DMS114 treated with DMSO at 0.1 percent for 48 hours (cell line): ENCODE measurements around the gene CYP3A4.
"Not testable (repeated sequence)": the region's sequence is repeated elsewhere in the genome, so short reads cannot be mapped to it uniquely, and the experiment has no call there.

Experiments used
- DNase-seq: peaks from one replicate; lab custom pipeline; 2025; ENCODE audit not compliant: unreplicated experiment; lab: John Stamatoyannopoulos, UW

Gene CYP3A4

DNA sequence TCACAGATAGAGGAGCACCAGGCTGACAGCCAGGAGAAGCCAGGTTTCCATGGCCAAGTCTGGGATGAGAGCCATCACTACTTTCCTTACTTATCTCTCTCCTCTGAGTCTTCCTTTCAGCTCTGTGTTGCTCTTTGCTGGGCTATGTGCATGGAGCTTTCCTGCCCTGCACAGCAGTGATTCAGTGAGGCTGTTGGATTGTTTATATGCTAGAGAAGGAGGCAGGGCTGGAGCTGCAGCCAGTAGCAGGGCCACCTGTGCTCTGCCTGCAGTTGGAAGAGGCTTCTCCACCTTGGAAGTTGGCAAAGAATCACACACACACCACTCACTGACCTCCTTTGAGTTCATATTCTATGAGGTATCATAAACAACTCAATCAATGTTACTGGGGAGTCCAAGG, at the start of gene CYP3A4:
CYP3A4 (minus strand) TSS at position 178 of the 400 bp plus-strand sequence; CDS start at position 75, 103 bp downstream.
- DNase-seq = no peak

DNA sequence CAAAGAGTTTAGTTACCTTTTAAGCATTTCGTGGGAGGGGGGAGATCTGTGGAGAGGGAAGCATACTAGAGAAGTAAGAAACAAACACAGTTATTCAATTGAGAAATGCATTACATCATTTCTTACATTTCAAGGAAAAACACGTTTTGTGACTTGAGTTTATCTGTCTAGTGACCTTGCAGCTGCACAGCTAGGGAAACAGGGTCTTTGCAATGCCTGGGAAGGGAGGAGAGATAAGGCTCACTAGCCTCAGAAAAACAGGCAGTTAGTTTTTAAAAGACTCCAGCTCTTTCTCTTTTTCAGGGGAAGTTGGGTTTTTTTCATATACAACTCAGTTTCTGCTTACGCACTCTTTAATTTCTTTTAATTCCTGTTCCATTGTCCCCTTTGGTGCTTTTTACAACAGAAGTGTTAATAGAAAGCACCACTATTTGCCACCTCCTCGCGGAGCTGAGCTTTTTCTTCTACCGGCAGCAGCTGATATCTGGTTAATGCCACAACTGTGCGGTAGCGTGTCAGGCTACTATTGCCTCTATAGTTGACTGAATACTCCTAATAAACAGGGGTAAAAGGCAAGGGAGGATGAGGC, 49.4 kb upstream of the CYP3A4 start:
- DNase-seq = no peak

DNA sequence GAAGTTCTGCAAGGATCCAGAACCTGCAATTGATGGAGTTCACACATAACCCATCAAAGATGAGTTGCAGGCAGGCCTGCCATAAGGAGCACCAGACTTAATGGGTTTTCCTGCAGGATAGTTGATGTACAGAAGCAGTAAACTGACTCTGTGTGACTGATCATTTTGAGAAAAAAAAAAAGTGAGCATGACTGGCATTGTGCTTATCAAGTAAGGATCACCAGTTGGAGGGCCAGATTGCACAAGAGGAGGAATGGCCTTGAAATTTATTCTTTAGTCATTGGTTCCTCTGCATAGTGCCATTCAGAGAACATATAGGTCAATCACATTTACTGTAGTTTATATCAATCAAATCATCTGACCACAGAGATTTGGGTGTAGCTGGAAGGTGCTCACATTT, 47.6 kb upstream of the CYP3A4 start:
- DNase-seq = no peak

DNA sequence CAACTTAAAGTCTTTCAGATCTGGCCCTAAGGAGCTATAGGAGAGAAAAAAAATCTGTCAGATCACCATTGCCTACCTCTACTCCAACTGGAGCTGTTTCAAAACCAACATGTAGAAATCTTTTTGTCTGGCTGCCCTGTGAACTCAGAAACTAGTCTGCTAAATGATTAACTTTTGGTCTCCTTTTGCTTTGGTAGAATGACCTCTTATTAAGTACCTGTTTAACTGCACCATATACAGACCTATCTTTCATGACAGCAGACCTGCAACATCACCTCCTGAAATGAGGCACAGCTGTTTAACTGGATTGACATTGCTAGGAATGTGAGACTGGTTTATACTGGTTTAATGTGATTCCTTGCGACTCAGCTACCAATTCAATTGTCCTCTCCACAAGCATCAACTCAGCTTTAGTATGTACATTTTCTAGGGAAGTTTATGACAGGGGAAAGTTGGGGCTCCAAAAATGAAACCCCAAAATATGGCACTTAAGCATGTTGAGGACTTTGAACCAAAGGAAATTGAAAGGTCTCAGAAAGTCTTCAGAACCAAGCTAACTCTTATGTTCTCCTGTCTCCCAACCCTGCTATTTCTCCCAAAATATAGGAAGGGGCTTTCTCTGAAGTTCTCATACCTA, 45.7 kb upstream of the CYP3A4 start:
- no peak for DNase-seq

DNA sequence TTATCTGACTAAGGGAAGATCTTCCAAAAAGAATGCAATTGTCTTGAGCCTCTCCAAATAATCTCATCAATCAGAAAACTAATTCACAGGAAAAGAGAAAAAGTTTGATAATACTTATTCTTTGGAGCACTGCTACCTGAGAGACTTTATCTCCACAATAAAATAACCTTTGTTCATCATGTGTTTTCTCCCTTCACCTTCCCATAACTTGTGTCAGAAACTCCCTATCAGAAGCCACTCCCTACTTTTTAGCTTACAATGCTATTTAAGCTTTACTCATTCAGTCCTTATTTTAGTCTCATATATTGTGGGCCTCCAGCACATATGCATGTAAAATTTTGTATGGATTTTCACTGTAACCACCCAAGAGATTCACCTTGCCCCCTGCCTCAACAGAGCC, 44.8 kb upstream of the CYP3A4 start:
- no peak for DNase-seq

DNA sequence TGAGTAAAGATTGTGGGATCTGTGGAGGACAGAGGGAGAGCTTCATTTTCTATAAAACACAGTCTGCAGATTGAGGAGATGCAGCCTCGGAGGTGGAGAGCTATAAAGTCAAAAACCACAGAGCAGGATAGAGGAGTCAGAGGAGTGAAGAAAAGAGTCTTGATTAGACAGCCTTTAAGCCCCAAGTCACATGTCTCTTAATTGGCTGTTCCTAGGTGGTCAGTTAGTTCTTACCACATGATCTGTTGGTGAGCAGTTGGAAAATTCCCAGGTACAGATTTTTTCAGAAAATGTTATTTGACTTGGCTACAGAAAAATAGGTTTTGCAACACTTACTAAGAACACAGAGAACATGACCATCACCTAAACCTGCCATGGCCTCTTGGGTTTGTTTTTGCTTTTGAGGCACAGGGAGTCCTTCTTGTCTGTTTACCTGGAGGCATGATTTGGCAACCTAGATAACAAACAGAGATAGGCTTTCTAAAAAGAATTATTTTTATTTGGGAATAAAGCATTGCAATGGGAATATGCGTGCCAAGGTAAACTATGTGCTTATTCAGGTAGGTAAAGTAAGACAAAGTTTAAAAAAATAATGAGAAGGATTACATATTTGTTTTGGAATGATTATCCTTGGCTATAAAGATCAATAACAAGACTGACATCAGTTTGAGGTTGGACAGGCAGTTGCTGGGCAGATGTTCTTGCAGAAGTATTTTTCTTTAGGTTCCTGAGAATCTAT, 43.2 kb upstream of the CYP3A4 start:
- no peak for DNase-seq

DNA sequence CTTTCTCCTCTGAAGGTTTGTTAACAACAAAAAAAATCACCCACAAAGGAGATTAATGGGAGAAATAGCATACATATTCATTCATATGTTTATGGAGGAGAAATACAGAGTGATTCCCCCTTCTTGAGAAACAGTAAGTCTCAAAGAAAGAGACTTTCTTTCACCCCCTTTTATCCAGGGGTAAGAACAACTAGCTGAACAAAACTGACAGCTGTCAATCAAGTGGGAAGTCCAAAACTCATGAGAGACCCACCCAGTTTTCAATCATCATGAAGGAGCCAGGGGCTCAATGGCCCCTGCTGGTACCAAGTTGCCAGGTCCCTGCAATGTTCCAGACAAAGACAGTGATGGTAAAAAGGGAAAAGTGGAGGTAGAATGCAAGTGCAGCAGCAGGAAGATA, 41.9 kb upstream of the CYP3A4 start:
- no peak for DNase-seq

DNA sequence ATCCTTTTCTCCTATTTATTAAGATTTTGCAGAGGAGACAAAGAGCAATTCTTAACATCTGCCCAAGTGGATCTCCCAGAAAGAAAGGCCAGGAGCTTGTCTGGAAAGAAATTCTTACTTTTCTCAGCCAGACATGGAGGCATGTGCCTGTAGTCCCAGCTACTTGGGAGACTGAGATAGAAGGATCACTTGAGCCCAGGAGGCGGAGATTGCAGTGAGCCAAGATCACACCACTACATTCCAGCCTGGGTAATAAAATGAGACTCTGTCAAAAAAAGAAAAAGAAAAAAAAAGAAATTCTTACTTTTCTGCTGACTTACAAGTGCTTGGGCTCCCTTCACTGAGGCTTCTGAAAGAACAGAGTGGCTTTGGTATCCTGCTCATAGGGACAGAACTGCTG, 41.5 kb upstream of the CYP3A4 start:
- no peak for DNase-seq

DNA sequence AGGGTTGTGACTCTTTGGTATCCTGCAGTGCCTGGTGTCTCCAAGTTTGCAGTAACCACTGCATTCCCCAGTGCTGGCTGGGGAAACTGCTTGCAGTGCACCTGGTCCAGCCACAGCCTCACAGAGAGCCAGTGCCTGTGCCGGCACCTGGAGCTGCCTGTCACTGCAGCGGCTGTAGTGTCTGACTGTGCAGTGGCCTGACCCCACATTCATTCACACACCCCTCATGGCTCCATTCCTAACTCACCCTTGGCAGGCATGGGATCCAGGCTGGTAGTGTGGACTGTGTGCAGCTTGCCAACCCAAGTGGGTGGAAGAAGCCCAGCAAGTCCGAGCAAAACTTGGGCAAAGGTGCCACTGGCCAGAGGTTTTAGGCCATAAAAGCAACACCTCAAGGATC, 40.1 kb upstream of the CYP3A4 start:
- DNase-seq = no peak

DNA sequence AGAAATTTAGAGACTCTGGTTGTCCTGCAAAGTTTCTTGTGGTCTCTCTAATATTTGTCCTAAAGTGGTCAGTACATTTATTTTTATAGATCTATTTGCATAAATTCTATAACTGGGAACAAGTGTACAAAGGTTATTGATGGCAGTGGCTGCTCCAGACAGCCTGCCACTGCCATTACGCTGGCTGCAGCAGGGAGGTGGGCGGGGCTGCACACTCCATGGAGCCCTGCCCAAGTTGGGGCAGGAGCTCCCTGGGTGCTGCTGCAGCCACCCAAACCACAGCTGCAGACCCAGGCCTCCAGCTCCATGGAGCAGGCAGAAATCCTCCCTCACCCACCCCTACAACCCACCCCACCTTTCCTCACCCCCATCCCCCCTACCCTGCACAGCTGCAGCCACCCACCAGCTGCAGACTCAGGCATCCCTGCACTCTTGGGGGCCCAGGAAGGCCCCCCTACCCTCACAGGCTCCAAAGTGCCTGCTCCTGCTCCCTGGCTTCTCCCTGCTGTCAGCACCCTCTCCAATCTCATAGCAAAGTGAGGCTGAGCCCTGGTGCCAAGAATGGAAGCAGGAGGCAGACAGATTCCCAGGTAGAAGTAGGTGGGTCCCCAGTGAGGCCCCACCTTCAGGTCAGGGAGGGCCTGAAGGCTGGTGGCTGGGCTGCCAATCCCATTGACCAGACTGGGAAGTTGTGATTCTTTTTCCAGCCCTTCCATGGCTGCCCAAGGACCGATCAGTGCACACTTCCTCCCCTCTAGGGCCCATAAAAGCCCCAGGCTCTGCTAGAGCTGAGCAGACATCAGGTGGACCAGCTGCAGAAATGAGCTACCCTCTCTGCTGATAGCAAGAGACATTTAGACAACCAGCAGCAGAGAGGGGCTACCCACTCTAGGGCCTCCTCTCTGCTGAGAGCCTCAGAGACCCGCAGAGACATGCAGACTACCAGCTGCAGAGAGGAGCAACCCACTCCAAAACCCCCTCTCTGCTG, 39.0 kb upstream of the CYP3A4 start:
- DNase-seq = no peak

DNA sequence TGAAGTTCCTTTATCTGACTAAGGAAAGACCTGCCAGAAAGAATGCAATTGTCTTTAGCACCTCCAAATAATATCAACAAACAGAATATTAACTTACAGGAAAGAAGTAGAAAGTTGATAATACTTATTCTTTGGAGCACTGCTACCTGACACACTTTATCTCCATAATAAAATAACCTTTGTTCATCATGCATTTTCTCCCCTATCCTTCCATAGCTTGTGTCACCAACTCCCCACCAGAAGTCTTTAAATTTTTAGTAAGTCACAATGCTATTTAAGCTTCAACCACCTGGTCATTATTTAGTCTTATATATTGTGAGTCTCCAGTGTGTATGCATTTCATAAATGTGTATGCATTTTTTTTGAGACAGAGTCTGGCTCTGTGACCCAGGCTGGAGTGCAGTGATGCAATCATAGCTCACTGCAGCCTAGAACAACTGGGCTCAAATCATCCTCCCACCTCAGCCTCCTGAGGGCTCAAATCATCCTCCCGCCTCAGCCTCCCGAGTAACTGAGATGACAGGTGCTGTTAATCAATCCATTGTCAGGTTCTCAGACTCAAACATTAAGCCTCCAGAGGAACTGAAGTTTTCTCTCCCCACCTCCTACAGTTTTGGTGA, 36.5 kb upstream of the CYP3A4 start:
- DNase-seq = no peak

DNA sequence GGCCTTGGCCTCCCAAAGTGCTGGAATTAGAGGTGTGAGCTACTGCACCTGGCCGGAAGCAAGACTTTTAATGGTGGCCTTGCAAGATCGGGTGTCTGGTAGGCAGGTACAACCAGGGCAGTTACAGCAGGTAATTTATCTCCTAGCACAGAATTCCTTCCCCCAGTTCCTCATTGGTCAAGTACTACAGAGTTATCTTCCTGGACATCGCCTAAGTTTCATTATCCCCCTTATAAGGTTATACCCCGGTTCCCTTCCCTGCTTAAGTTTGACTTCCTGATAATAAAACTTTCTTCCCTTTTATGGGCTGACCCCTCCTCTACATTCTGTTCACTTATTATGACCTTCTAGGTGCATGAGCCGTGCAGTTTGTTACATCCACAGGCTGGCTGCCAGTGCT, 24.8 kb upstream of the CYP3A4 start:
- DNase-seq = no peak

DNA sequence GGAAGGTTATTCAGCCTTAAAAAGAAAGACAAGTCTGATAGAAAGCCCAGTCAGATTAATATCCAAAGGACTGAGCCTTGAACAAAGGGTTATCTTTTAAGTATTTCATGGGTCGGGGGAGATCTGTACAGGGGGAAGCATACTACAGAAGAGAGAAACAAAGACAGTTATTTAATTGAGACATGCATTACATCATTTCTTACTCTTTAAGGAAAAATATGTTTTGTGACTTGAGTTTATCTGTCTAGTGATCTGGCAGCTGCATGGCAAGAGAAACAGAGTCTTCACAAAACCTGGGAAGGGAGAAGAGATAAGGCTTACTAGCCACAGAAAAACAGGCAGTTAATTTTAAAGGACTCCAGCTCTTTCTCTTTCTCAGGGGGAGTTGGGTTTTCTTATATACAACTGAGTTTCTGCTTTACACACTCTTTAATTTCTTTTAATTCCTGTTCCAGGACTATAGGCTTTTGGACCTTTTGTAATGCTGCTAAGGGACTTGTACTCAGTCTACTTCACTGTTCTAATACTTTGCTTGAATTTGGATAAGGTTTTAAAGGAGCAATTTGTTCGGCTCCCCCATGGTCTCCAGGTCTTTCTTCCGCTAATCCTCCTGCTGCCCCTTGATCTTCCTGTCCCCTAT, 23.0 kb upstream of the CYP3A4 start:
- no peak for DNase-seq

DNA sequence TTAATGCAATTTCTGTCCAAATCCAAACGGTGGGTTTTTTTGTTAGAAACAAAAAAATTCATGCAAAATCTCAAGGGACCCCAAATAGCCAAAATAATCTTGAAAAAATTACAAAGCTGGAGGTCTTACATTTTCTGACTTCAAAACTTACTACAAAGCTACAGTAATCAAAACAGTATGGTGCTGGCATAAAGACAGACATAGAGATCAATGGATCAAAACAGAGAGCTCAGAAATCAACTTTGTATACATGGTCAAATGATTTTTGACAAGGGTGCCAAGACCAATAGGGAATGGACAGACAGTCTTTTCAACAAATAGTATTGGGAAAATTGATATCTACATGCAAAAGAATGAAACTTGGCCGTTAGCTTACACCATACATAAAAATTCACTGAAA, 21.7 kb upstream of the CYP3A4 start:
- DNase-seq = no peak

DNA sequence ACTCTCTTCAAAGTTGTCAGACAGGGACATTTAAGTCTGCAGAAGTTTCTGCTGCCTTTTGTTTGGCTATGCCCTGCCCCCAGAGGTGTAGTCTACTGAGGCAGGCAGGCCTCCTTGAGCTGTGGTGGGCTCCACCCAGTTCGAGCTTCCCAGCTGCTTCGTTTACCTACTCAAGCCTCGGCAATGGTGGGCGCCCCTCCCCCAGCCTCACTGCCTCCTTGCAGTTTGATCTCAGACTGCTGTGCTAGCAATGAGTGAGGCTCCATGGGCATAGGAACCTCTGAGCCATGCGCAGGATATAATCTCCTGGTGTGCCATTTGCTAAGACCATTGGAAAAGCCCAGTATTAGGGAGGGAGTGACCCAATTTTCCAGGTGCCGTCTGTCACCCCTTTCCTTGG, 19.1 kb upstream of the CYP3A4 start:
- not testable (repeated sequence) for DNase-seq

DNA sequence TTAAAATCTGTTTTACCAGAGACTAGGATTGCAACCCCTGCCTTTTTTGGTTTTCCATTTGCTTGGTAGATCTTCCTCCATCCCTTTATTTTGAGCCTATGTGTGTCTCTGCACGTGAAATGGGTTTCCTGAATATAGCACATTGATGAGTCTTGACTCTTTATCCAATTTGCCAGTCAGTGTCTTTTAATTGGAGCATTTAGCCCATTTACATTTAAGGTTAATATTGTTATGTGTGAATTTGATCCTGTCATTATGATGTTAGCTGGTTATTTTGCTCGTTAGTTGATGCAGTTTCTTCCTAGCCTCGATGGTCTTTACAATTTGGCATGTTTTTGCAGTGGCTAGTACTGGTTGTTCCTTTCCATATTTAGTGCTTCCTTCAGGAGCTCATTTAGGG, 17.4 kb upstream of the CYP3A4 start:
- DNase-seq = not testable (repeated sequence)

DNA sequence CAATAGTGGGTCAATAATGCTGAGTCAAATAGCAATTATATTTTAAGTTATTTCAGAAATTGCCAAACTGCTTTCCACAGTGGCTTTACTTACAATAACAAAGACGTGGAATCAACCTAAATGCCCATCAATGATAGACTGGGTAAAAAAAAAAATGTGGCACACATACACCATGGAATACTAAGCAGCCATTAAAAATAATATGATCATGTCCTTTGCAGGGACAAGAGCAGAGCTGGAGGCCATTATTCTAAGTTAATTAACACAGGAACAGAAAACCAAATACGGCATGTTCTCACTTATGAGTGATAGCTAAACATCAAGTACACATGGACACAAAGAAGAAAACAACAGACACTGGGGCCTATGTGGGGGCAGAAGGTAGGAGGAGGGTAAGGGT, 15.0 kb upstream of the CYP3A4 start:
- DNase-seq = no peak

DNA sequence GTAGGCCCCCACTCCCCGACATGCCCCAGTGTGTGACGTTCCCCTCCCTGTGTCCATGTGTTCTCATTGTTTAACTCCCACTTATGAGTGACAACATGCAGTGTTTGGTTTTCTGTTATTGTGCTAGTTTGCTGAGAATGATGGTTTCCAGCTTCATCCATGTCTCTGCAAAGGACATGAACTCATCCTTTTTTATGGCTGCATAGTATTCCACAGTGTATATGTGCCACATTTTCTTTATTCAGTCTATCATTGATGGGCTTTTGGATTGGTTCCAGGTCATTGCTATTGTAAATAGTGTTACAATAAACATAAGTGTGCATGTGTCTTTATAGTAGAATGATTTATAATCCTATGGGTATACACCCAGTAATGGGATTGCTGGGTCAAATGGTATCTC, 11.9 kb upstream of the CYP3A4 start:
- DNase-seq = not testable (repeated sequence)

DNA sequence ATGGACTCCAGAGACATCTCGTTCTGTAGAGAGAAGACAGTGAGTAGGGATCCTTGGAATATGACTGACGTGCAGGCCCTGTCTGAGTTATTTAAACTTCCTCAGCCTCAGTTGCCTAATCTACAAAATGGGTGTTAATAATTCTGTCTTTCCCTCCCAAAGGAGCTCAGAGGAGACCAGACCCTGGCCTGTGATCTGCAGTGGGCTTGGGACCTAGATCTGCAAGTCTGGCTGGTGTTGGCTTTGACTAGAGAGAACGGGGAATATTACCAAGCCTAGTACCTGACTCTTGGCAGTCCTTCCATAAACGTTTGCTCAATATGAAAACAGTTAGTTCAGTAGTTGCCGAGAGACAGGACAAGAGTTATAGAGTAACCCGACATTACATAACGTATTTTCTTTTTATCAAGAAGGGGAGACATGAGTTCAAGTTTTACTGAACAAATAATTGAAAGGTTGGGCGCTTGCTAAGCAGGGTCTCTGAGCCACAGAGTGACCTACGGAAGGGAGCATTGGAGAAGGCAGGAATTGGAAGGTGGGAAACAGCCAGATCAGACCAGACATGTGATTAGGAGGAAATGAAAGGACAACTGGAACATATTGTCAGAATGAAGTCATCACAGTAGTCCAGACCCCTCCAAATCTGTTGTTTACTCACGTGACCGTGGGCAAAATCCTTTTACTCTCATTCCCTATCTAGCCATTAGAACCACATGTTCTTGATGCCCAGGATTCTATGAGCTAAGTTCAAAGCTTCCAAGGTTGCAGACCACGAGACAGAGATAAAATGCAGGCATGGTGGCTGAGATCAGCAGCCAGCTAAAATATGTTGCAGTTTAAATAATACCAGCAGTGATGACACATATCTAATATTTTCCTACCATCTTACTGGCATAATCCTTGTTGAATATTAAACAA, 10.9 kb upstream of the CYP3A4 start:
- DNase-seq = no peak
